Neural crest cell (in vitro differentiated cells): ENCODE data around the gene MASP2. TPM values are rescaled to one million over a fixed set of nuclear protein-coding genes. Genes with fewer than 3 reads are reported as not detected.
A peak's percentile ranks its signal among the peaks of the same experiment; 100 is the strongest.
"Not testable (repeated sequence)": the region's sequence is repeated elsewhere in the genome, so short reads cannot be mapped to it uniquely, and the experiment has no call there.

ENCODE experiments used
- DNase-seq: peaks from one replicate; pipeline ENCODE4 v3.0.0; 2021; ENCODE audit warnings: low read depth, mixed read lengths, low spot score
- H3K27ac Mint-ChIP-seq: one replicate; pipeline ENCODE4 v1.8.0; 2021; ENCODE audit warnings: mild to moderate bottlenecking, mixed read lengths; ENCODE audit not compliant: unreplicated experiment
- H3K27me3 Mint-ChIP-seq: 2 replicates; pipeline ENCODE4 v1.8.0; 2021; ENCODE audit warnings: low read depth, mild to moderate bottlenecking, mixed read lengths
- H3K36me3 Mint-ChIP-seq: 2 replicates; pipeline ENCODE4 v1.8.0; 2021; ENCODE audit warnings: low read depth, mild to moderate bottlenecking, mixed read lengths
- H3K4me1 Mint-ChIP-seq: 2 replicates; pipeline ENCODE4 v1.8.0; 2021; ENCODE audit warnings: mixed read lengths
- H3K4me3 Mint-ChIP-seq: one replicate; pipeline ENCODE4 v1.8.0; 2021; ENCODE audit warnings: mild to moderate bottlenecking, mixed read lengths
- H3K9me3 Mint-ChIP-seq: 2 replicates; pipeline ENCODE4 v1.8.0; 2021; ENCODE audit warnings: mixed read lengths
- CTCF ChIP-seq: fragments of 200-600 bp; sonication (generic); conservative IDR thresholded peaks from 2 replicates; pipeline ENCODE4 v1.5.0; 2021; ENCODE audit warnings: antibody characterized with exemption, mild to moderate bottlenecking
- total RNA-seq: library from RNA; stranded (reverse); gene quantifications from 2 replicates; pipeline ENCODE4 v1.2.1, GENCODE V29; 2021

The MASP2 gene
- total RNA-seq, 1 donor from 2014 or later: not detected

DNA sequence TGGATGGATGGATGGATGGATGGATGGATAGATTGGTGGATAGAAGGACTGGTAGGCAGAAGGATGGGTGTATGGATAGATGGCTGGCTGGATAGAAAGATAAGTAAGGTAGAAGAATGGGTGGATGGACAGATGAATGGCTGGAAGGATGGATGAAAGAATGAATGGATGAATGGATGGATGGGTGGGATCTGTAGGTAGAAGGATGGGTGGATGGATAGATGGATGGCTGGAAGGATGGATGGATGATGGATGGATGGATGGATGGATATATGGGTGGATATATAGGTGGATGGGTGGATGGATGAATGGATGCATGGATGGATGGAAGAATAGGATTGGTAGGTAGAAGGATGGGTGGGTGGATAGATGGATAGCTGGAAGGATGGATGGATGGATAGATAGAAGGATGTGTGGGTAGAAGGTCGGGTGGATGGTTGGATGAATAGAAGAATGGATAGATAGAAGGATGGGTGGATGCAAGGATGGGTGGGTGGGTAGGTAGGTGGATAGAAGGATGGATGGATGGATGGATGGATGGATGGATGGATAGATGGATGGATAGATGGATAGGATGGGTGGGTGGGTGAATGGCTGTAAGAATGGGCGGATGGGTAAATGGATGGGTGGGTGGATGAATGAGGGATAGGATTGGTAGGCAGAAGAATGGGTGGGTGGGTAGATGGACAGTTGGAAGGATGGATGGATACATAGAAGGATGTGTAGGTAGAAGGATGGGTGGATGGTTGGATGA lies 7.5 kb downstream of the MASP2 start:
- TF ChIP-seq CTCF: no peak
- Mint-ChIP-seq H3K9me3 (no peaks in the 10 kb centered on the region), H3K36me3 (no peaks in the 10 kb centered on the region), H3K27ac (no peak overlapping the region), H3K27me3 (peaks cover 10% of the 10 kb centered on the region), H3K4me3 (no peak overlapping the region), H3K4me1 (peaks cover 5% of the 10 kb centered on the region)
- DNase-seq: no peak

DNA sequence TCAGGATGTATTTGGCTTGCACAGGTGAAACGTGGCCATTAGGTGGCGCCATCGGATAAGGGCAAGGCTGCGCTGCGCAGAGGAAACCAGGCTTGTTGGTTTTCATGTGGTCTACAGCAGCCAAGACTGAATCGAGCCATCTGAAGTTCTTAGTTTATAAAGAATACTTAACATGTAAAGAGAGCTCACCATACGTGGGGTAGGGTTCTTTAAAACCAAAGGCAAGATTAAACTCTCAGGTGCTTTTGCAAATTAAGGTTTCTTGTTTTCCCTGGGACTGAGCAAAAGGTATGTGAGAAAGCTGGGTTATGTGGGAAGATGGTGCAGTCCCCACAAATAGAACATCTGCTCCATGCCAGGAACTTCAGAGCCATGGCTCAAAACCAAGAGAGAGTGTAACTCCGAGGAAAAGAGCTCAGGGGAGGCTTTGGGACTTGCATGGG lies 9.3 kb downstream of the MASP2 start:
- peak; percentile 99 for TF ChIP-seq CTCF
- H3K9me3 Mint-ChIP-seq: no peaks in the 10 kb centered on the region
- no peaks in the 10 kb centered on the region for H3K36me3 Mint-ChIP-seq
- peak; percentile 93 for DNase-seq
- peaks cover 5% of the 10 kb centered on the region for H3K4me1 Mint-ChIP-seq
- peaks cover 10% of the 10 kb centered on the region for H3K27me3 Mint-ChIP-seq
- no peak overlapping the region for H3K4me3 Mint-ChIP-seq
- no peak overlapping the region for H3K27ac Mint-ChIP-seq

- H3K4me3 Mint-ChIP-seq, H3K4me1 Mint-ChIP-seq, H3K9me3 Mint-ChIP-seq, H3K27ac Mint-ChIP-seq, DNase-seq, H3K36me3 Mint-ChIP-seq: not testable (repeated sequence)
- H3K27me3 Mint-ChIP-seq: peaks cover 10% of the 10 kb centered on the region
These were observed 9.9 kb downstream of the MASP2 start for GRCh38 chr1:11037019-11037739.

DNA sequence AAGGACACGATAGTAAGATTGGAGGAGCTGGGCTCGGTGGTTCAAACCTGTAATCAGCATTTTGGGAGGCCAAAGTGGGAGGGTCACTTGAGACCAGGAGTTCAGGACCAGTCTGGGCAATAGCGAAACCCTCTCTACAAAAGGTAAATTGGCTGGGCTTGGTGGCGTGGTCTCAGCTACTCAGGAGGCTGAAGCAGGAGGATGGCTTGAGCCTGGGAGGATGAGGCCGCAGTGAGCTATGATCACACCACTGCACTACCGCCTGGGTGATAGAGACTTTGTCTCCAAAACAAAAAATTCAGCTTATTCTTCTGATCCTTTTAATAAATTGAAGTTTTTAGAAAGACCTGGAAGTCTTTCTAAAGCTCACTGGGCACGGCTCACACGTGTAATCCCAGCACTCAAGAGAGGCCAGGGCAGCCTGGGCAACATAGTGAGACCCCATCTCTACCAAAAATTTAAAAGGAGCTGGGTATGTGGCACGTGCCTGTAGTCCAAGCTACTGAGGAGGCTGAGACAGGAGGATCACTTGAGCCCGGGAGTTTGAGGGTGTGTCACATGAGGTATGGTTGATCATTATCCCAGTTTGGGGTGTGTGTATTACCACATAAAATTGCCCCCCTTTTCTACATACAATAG lies 15.3 kb downstream of the MASP2 start:
- Mint-ChIP-seq H3K4me1 (peaks cover 4% of the 10 kb centered on the region), H3K27ac (no peak overlapping the region), H3K9me3 (no peaks in the 10 kb centered on the region), H3K27me3 (peaks cover 2% of the 10 kb centered on the region), H3K36me3 (peaks cover 18% of the 10 kb centered on the region), H3K4me3 (no peak overlapping the region)
- no peak for DNase-seq
- TF ChIP-seq CTCF: no peak

- no peak overlapping the region for H3K27ac Mint-ChIP-seq
- no peak for TF ChIP-seq CTCF
- H3K36me3 Mint-ChIP-seq: peaks cover 18% of the 10 kb centered on the region
- H3K9me3 Mint-ChIP-seq: no peaks in the 10 kb centered on the region
- H3K27me3 Mint-ChIP-seq: peaks cover 2% of the 10 kb centered on the region
- no peak overlapping the region for H3K4me3 Mint-ChIP-seq
- H3K4me1 Mint-ChIP-seq: peaks cover 4% of the 10 kb centered on the region
- DNase-seq: no peak
These were observed 16.2 kb downstream of the MASP2 start for GRCh38 chr1:11030865-11031264.
